ENCODE data around the gene NBPF11.

DNA sequence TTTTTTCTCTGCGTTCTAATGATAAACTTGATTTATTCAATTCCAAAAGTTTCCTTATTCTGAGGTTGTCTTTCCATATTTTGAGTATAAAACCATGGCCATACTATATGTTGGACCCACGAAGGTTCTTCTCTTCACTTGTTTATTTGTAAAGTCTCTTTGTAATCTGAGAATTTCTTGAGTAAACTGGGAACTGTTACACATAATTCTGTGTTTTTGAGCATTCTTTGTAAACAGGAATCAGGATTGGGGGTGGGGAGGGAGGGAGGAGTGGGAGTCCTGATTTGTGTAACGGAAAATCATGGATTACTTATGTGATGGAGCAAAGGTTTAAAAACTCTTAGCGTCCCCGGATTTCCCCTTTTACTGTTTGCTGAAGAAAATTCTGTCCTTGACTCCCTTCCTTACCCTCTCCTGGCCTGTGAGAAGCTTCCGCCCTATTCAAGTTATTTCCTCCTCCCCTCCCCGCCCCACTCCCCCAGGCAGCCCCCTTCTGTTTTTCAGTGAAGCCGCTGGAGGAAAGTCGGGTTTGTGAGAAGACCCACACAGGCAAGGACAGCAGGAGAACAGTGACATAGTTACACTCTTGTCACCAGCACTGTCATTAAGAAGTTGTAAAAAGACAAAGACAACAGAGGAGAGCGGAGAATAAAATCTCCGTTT is 6.4 kb upstream of the NBPF11 start:
- TF ChIP-seq, protein P1, sequence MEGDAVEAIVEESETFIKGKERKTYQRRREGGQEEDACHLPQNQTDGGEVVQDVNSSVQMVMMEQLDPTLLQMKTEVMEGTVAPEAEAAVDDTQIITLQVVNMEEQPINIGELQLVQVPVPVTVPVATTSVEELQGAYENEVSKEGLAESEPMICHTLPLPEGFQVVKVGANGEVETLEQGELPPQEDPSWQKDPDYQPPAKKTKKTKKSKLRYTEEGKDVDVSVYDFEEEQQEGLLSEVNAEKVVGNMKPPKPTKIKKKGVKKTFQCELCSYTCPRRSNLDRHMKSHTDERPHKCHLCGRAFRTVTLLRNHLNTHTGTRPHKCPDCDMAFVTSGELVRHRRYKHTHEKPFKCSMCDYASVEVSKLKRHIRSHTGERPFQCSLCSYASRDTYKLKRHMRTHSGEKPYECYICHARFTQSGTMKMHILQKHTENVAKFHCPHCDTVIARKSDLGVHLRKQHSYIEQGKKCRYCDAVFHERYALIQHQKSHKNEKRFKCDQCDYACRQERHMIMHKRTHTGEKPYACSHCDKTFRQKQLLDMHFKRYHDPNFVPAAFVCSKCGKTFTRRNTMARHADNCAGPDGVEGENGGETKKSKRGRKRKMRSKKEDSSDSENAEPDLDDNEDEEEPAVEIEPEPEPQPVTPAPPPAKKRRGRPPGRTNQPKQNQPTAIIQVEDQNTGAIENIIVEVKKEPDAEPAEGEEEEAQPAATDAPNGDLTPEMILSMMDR (IDR thresholded peaks at IDR 0.05) = no peak
- TF ChIP-seq POLR2A (IDR thresholded peaks at IDR 0.05) = no peak

Measured in heart left ventricle (tissue), 13 donors.